NCI-H2107 treated with DMSO at 0.1 percent for 48 hours (cell line): ENCODE data around the gene IFT43.

Source experiments
- DNase-seq: peaks from one replicate; lab custom pipeline; 2025; ENCODE audit not compliant: unreplicated experiment; lab: John Stamatoyannopoulos, UW

IFT43 gene

DNA sequence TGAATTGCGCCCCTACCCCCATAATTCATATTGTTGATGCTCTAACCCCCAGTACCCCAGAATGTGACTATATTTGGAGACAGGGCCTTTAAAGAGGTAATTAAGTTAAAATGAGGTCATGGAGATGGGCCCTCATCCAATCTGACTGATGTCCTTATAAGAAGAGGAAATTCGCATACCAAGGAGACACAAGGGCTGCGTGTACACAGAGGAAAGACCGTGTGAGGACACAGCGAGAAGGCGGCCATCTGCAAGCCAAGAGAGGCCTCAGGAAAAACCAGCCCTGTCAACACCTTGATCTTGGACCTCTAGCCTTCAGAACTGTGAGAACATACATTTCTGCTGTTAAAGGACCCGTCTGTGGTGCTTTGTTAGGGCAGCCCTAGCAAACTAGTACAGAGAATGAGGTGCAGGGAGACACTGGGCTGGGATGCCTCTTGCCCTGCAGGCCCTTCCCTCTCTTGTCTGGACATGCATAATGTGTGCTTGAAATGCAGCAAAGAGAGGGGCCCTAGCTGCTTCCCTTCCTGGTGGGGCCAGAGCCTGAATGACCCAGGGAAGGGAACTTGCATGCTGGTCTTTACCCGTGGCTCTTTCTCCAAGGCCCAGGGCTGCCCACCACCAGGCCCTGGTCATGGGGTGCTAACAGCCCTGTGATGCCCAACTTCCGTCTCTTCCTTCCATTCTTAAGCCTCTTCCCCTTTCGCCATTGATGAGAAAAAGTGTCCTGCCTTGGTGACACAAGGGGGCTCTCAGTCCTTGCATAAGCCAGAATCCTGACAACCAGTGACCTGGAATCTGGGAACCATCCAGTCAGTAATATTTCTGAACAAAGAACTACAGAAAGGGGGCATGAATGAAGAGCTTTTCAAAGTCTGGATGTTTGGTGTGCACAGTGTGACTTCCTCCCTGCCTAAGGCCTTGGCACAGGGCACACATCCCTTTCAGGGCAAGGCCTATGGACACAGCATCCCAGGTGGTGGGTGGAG lies 116.1 kb downstream of the IFT43 start:
- no peak for DNase-seq

DNA sequence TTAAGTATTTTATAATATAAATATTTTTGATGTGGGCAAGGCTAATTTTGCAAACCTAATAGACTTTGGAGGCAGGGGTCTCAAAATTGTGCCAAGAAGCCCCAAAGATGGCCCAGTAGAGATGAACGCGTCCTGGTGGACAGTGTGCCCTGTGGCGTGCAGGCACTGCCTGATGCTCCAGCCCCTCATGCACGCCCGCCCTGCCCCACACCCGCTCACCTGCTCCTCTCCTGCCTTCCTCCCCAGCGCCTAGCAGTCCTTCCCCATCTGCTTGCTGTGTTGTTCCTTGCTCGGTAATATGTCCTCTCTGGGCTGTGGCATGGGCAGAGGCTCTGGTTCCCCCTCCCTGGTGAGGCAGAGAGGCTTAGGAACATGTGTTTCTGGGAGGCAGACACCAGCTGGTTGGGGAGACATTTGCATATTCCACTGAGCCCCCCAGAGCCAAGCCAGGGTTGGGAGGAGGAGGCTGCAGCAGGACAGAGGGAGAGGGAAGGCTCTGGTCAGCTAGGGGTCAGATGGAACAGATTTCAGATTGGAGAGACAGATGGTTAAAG lies 119.3 kb downstream of the IFT43 start:
- no peak for DNase-seq

DNA sequence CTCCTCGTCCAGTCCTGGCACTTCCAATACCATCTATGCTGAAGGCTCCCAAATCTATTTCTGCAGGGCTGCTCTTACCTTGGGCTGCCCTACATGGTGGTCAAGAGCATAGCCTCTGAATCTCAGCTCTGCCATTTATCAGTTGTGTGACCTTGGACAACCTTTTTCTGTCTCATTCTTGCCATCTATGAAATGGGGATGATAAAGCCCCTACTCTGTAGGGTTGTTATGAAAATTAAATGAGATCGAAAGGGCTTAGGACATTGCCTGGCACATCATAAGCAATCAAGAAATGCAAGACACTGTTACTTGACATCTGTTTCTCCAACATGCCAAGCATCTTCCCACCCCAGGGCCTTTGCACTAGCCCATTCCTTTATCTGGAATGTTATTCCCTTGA lies 120.6 kb downstream of the IFT43 start:
- no peak for DNase-seq

DNA sequence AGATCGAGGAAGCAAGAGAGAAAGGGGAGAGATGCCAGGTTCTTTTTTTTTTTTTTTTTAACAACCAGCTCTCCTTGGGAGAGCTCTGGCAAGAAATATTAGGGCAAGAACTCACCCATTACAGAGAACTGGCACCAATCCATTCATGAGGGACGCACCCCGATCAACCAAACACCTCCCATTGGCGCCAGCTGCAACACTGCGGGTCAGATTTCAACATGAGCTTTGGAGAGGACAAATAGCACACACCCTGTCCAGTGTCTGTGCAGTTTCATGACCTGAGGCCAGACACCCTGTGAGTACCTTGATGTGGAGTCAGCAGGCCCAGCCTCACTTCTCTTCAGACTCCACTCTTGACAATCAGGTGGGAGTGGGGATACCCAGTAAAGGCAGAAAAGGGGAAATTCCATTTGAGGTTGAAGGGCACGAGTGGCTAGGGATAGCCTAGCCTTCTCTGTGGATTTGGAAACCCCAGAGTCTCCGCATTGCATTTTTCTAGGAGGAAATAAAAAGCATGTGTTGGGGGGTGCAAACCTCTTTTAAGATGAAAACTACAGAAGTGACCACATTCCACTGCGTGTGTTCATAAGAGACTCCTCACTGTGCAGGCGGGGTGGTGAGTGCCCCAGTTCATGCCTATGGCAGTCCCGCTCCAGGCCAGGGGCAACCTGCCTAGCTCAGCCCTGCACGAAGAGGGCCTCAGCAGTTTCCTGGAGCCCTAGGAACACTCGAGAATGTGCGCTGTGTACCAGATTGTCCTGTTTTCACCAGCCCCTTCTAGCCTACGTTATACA lies 123.7 kb downstream of the IFT43 start:
- no peak for DNase-seq

DNA sequence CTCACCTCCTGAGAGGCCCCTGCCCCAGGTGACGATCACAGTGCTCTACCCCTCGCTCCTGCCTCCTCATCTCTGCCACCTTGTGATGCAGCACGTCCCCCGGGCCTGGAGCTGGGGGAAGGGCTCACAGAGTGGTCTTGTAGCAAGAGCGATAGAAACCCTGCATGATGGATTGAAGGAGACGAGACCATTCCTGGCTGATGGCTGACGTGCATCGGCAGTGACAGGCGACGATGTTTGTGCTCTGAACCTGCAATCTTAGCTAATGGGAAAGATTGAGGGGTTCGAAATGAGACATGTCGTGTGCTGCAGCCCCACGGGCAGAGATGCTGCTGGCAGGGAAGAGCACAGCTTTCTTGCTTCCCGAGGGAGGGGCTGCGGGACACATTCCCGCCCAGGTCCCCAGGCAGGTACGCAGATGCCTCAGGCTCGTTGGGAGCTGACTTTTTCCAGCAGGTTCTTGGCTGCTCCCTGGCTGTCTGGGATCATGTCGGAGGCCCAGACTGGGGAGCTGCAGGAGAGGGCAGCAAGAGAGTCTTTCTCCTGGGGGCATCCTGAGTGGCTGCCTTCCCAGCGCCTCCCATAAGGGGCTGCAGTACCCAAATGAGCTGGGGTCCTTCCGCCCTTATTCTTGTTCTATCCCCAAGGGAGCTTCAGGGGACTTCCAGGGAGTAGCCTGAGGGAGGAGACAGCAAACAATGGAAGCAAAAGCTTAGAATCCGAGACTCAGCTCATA lies 127.5 kb downstream of the IFT43 start:
- no peak for DNase-seq

DNA sequence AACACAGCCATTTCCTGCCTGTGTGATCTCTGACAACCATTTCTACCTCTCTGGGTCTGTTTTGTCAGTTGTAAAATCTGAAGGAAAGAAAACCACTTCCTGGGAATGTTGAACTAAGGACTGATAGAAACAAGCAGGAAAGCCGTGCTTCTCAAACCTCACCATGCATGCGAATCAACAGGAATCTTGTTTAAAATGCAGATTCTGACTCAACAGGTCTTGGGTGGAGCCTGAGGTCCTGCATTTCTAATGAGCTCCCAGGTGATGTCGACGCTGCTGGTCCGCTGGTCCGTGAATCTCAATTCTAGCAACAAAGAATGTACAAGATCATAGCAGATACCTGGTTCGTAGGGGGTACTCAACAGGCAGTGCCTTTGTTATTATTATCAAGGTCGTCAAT lies 128.1 kb downstream of the IFT43 start:
- no peak for DNase-seq

DNA sequence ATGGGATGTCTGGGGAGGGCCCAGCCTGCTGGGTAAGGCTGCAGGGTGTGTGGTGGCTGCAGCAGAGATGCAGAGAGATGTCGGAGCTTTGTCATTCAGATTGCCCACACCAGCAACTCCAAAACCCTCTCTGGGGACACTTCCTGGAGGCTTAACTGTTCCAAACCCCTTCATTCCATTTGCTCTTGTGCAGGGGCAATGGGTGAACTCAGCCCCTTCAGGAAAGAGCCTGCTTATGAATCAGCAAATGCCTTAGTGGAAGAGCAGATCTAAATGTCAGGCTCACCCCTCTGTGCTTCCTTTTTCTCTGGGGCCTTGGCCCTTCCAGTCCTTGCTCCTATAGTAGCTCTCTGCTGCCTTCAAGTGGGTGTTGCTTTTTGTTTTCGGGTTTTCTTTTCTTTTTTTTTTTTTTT lies 129.5 kb downstream of the IFT43 start:
- DNase-seq, result no peak

DNA sequence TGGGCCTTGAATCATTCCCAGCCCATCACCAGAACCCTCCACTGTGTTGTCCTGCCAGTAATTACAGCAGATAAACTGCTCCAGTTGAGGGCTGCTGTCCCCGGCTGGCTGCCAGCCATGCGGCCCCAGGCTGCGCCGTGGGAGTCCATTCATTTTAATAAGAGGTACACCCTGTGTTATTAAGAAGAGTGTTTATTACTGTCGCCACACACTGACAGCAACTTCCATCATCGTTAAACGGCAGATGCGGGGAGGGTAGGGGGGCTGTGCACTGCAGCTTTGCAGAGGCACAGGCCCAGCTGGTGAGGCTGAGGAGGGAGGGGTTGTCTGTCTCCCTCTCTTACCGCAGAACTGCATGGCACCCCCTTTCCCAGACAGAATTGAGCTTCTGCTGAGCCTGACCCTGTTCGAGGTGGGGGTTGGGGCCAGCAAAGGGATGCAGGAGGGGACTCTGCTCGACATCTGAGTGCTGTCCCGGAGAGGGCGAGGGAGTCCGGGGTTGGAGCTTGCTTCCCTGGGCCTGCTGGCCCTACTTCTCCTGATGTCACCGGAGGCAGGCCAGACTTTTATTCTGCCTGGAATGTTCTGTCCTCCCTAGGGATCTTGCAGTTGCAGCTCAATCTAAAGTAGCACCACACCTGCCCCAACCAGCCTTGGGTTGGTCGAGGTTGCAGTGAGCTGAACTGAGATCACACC lies 132.4 kb downstream of the IFT43 start:
- peak; percentile 90 for DNase-seq

DNA sequence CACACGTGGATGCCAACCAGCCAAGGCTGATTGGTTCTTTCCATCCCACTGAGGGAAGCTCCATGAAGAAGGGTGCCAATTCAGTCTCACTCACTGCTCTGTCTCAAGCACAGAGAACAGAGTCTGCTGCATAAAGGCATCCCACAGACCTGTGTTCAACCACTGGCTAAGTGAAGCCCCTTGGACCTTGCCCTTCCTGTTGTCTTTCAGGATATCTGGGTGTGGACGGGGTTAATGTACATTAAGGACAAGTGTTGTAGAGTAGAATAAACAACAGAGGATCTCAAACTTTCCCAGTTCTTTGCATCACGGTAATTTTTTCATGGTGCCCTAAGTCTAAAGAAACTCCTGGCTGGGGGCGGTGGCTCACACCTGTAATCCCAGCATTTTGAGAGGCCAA lies 133.0 kb downstream of the IFT43 start:
- DNase-seq, result no peak

DNA sequence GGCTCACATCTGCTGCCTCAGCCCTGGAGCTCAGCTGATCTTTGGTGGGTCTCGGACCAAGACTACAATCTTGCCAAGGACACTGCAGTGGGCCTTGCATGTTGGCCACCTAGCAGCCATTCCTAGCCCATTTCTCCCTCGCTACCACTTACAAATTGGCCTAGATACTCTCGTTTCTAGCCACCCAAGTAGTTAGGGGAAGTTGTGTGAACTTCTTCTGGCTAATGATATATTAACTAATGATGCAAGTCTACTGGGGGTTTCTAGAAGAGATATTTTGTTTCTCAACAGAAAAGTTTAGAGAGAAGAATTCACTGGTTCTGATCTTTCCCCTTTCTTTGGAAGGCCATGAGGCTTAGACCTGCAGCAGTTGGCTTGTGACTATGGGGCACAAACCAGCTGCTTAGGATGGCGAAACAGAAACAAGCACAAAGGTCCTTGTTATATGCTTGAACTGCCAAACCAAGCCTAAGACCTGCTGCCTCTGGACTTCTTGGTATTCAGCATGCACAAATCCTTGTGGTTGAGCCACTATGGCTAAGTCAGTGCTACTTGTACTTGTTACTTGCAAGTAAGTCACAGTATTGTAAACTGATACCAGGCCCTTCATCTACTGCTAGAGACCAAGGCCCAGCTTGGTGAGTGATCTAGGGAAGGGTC lies 135.7 kb downstream of the IFT43 start:
- no peak for DNase-seq

DNA sequence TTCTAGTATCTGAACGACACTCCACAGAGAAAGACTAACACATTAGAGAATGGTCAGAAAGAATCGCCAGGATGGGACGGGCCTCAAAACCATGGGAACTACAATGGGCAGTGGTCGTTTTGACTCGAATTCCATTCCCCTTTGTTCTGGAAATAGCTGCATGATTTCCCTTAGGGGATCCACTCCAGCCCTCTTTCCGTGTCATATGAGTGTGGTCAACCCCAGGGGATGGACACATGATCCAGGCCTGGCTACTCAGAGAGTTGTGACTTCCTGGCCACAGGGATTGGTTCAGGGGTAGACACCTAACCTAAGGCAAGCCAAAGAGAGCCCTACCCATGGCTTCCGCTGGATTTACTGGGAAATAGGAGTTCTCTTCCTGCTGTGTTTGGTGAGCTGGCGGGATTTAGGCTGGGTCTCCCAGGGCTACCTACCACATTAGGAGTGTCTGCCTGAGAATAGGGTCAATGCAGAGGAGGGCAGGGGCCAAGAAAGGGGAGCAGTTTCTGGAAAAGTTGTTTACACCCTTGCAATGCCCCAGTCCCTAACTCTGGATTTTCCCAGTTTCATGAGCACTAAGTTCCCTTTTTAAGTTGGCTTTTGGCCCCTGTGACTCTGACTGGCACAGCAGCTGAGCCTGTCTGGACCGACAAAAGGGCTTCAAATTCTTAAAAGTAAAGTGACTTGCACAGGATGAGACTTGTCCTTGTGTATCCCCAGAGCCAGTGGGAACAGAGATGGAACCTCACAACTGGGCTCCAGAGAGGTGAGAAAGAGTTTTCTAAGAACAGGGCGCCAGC lies 138.1 kb downstream of the IFT43 start:
- no peak for DNase-seq

DNA sequence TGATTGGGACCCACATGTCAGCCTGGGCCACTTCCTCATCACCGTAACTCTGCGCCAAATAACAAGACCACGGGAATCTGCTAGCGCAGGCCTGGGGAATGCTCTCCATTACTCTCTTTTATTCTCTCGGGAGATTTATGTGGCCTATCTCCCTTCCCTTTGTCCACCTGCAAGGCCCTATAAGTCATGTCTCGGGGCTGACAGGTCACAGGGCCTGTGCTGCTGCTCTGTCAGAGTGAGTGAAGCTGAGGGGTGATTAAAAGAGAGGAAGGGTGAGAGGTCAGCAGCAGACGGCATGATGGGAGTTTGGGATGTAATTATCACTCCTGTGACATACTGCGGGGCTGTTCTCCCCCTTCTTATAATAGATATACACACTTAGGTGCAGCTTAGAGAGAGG lies 139.9 kb downstream of the IFT43 start:
- no peak for DNase-seq

DNA sequence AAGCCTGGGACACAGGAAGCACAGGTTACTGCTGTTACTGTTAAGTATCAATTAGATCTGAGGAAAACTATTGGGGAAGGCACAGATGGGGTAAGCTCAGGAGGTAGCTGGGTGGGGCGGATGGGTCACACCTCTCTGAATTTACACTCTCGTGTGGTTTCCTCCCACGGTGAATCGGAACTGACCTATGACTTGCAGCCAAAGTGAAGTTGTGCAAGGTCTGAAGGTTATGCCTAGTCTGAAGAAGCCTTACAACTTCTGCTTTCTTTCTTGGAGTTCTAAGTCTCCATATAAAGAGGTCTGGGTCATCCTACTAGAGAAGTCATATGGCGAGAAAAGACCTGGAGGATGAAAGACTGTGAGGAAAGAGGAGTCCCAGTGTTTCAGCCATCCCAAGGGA lies 140.5 kb downstream of the IFT43 start:
- DNase-seq, result no peak

DNA sequence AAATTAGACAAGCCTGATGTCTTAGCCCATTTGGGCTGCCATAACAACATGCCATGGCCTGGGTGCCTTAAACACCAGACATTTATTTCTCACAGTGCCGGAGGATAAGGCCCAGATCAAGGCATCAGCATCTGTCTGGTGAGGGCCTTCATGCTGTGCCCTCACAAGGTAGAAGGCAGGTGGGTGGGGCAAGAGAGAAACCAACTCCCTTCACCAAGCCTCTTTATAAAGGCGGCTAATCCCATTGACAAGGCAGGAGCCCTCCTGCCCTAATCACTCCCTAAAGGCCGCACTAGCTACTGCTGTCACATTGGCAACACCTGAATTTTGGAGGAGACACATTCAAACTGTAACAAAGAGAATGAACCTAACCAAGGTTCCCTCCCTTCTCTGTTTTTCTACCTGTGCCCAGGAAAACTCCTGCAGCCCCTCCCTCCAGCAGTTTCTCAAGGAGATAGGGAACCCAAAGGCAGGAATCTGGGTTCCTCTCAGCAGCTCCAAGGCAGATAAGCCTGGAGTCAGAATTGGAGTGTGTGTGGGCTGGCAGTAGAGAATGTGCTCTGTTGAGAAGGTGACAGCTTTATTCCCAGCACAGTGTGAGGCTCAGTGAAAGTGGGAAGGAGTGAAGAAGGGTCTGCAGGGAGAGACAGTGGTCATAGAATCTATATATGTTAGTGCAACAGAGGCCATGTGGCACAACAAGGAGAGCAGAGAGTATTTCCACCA lies 144.5 kb downstream of the IFT43 start:
- DNase-seq, result no peak

DNA sequence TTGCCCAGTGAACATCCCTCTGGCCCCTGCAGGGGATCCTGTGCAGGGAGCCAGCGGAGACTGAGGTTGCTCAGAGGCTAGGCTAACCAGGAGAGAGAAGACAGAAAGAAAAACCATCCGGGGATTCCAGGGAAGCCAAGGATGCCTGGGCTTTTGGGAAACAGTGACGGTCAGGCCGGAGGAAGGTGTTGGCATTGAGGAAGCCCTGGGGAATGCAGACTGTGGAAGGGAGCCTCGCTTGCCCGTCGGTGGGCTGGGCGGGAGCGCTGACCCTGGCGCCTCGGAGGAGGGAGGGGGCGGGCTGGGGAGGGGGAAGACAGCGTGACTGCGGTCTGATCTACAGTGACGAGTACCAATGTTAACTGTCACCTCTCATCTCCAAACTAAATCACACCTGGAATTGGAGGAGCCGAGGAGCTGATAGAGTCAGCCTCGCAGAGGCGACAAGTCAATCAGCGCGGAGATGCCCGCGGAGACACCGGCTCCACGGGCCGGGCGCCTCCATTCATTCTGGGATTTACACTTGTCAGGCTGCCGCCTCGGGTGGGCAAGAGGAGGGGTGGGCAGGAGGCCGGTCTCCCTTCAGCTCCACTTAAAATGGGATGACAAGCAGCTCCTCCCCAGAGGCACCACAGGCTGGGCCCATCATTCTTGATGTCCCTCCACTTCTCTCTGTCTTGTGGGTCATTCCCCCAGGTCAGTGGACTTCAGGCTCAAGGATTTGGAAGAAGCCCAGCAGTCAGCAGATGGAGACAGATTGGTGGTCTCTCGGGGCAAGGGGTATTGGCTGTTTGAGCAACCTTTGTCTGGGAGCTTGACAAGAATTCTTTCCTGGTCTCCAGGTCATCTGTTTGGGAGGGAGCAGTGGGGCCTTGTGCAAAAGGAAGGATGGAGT lies 145.8 kb downstream of the IFT43 start:
- no peak for DNase-seq

DNA sequence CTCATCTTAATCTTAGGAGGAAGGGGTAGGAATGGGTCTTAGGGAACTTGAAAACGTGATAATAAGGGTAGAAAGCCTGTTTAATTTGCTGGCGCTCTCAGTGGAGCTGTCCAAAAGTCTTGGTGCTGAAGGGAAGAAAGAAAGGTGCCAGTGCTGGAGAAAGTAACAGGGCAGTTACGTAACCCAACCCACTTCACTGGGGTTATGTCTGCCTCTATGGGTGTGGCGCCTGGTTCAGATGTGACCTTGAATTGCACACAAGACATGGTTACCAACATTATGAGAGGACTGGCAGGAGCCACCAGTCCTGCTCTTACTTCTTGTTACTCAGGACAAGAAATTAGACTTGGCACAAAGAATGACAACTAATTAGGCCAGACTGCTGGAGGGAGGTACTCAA lies 147.5 kb downstream of the IFT43 start:
- DNase-seq, result no peak
